HG03135 (cell line): ENCODE data around the gene LDB2.
"Not testable (repeated sequence)": the region's sequence is repeated elsewhere in the genome, so short reads cannot be mapped to it uniquely, and the experiment has no call there.

Source experiments
- ATAC-seq: cut with Tn5 transposase; IDR thresholded peaks from one replicate; pipeline ENCODE4 v1.9.1; 2021; ENCODE audit warnings: mild to moderate bottlenecking, moderate library complexity; ENCODE audit not compliant: unreplicated experiment

The LDB2 gene

DNA sequence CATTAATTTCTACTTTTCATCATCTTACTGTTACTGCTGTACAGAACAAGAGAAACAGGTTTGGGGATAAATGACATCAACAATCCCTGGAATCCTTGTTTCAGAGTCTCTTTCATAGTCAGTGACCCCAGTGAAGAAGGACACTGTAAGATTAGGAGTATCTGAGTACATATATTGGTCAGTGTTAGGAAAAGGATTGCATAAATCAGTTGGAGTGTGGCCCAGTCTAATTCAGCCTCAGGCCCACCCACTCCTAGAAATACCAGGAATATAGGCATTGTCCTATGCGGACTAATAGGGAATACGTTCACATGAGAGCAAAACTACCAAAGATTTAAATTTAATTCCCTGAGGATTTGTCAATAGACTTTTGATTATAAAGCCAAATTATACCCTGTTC is 237.8 kb downstream of the LDB2 start:
- no peak for ATAC-seq

- no peak for ATAC-seq
Measured at GRCh38 chr4:16659694-16660093, 238.8 kb downstream of the LDB2 start.

DNA sequence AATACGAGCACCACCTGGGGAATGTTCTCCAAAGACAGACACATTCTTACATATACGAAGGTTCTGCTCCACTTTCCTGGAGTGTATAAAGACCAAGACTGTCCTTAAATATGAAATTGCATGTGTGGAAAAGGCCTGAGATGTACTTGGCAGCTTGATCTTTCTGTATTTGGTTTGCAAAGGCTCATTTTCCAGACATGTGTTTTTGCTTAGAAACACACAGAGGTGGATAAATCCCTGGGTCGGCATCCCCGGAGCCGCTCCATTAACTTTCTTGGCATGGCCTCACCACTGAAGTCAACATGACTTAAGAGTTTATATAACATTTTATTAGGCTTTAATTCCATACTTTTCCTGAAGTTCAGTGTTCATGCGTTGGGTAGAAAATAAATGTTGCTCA is 239.4 kb downstream of the LDB2 start:
- no peak for ATAC-seq

DNA sequence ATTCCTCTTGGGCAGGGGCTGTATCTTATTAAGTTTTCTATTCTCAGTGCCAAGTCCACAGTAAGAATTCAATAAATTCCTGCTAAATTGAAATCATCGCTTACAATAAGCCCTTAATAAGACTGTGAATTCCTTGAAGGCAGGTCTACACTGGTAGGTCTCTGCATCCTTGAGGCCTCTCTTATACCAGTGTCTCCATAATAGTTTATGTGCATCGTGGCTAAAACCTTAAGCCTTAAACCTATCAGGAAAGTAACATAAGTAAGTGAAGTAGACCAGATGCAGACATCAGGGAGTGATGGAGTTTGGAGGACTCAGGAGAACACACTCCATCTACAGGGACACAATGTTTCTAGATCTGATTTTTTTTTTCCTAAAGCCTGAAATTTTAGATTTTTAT is 240.3 kb downstream of the LDB2 start:
- ATAC-seq, result no peak

DNA sequence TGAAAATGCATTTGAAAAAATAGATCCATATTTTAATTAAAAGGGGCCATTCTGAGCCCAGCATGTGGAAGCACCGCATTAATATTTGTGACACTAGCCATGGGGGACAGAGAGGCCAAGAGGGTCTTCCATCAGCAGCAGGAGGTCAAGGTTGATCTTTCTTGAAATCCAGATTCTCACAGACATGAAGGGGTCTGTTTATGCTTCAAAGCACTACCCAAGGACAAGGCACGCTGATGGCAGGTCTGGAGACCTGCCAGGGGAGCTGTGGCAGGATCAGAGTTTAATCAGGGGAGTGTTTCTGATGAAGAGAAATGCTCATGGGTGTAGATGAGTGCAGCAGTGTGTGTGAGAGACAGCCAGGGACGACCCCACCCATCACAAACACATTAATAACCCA is 243.3 kb downstream of the LDB2 start:
- no peak for ATAC-seq

DNA sequence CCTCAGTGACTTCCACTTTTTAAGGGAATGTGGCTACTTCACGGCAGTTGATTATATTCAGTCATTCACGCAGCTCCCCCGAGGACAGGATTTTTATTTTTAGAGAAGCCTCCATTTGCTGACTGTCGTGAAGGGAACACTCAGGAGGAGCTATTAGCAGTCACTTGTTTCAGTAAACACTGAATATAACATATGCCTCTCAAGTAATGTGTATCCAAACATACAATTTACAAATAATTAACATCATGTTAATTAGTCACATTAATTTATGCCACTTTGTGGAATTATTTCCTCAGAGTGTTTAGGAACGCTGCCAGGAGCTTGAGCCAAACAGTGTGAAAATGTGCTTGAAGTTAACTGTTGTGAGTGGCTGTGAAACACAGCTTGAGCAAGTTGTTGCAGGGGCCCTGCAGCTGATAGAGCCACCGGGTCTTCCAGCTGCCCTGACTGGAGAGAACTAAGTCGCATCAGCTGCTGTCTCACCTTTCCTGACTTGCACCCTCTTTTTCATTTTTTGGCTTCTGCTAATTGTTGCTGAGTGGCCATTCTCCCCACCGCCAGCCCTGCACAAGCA is 245.6 kb downstream of the LDB2 start:
- no peak for ATAC-seq

- no peak for ATAC-seq
Measured at GRCh38 chr4:16646459-16646858, 252.0 kb downstream of the LDB2 start.

- ATAC-seq, result no peak
Measured at GRCh38 chr4:16643893-16644292, 254.6 kb downstream of the LDB2 start.

GRCh38 chr4:16642897-16643296 is 255.5 kb downstream of the LDB2 start:
- ATAC-seq, result no peak

GRCh38 chr4:16641971-16642370 is 256.5 kb downstream of the LDB2 start:
- no peak for ATAC-seq

- ATAC-seq, result no peak
Measured at GRCh38 chr4:16636912-16637630, 261.4 kb downstream of the LDB2 start.

DNA sequence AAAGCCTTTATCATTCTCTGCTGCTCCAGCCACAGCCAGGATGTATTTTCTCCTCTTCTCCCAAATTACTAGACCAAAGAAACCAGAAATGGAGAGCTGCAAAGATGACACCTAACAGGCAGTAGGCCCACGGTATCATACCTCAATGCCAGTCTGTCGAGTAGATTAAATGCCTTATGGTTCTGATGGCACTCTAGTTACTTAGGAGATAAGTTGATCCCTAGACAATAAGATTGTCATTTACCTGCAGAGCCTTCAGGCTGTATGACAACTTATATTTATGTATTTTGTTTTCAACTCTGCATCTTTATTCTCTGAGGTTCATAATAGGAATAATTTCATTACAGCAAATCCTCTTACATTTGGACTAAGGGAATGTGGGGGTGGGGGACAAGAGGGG is 262.1 kb downstream of the LDB2 start:
- ATAC-seq, result no peak

DNA sequence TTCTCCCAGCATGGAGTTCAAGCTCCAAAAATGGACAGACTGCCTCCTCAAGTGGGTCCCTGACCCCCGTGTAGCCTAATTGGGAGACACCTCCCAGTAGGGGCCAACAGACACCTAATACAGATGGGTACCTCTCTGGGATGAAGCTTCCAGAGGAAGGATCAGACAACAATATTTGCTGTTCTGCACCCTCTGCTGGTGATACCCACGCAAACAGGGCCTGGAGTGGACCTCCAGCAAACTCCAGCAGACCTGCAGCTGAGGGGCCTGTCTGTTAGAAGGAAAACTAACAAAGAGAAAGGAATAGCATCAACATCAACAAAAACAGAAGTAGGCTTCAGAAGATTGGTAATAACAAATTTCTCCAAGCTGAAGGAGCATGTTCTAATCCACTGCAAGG is 269.2 kb downstream of the LDB2 start:
- ATAC-seq, result not testable (repeated sequence)

DNA sequence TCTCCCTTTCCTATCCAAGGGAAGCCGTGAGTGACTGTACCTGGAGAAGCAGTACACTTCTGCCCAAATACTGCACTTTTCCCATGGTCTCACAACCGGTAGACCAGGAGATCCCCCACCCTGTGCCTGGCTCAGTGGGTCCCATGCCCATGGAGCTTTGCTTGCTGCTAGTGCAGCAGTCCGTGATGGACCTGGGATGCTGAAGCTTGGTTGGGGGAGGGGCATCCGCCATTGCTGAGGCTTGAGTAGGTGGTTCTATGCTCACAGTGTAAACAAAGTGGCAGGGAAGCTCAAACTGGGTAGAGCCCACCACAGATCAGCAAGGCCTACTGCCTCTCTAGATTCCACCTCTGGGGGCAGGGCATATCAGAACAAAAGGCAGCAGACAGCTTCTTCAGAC is 269.6 kb downstream of the LDB2 start:
- not testable (repeated sequence) for ATAC-seq

GRCh38 chr4:16627999-16628398 is 270.4 kb downstream of the LDB2 start:
- no peak for ATAC-seq

GRCh38 chr4:16626945-16627344 is 271.5 kb downstream of the LDB2 start:
- no peak for ATAC-seq

- ATAC-seq, result no peak
Measured at GRCh38 chr4:16622826-16623225, 275.6 kb downstream of the LDB2 start.

- ATAC-seq, result no peak
Measured at GRCh38 chr4:16617435-16617834, 281.0 kb downstream of the LDB2 start.

DNA sequence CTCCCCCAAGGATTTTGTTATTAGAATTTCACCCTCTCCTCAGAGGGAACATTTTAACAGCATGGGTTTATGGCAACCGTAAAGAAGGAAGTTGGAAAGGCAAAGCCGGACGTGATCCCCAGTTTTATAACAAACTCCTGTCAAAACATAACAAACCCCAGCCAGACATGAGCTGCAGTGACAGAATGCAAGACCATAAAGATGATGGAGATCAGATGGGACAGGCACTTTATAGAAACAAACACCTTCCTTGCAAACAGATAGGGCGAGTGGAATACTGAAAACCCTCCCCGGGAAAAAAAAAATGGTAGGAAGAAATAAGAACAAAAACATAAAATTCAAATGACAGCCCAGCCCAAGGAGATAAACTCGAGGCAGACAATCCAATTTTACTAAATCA is 281.4 kb downstream of the LDB2 start:
- no peak for ATAC-seq

- ATAC-seq, result no peak
Measured at GRCh38 chr4:16609170-16609758, 289.2 kb downstream of the LDB2 start.

DNA sequence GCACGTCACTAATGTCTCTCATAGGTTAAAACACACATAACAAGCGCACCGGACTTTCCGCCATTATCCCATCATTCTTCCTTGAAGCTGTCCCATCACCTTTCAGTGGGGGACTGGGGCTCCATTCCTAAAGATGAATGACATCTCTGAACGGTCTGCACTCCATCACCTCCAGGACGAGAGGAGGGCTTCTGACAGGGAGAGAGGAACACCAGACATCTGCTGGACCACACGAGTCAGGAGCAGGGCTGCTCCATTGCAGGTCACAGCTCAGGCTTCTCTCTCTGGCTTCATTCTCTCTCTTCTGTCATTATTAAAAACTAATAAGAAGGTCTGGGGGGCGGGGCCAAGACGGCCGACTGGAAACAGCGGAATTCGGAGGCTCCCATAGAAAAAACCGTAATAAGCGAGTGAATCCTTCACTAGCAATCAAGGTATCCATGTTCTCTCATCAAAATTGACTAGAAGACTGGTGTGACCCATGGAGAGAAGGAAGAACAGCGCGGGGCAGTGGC is 289.8 kb downstream of the LDB2 start:
- ATAC-seq, result no peak

DNA sequence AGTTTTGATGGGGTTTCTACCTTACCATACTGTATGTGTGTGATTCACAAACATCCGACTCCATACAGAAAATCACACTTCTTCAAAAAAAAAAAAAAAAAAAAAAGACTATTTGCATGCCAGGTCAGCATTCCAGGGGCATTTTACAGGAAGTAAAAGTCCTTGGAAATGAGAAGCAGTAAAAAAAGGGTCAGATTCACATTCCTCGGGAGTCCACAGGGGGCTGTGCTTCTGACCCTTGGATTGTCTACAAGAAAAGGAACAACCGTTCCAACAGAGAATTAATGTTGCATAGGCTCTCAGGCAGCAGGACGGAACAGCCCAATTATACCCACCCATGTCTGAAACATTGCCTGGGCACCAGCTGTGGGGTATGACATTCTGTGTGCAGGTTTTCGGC is 290.3 kb downstream of the LDB2 start:
- no peak for ATAC-seq
